HEK293 (cell line): Measurements from ENCODE around the gene ANKRD65.

Experiments
- CTCF ChIA-PET: fragments of 350-600 bp; formaldehyde crosslinking; extraction: SDS; loops from one replicate; lab custom pipeline; 2021; ENCODE audit warnings: antibody characterized with exemption; lab: Yijun Ruan, JAX
- POLR2A ChIA-PET: fragments of 300-600 bp; formaldehyde crosslinking; extraction: SDS; loops from one replicate; lab custom pipeline; 2020; ENCODE audit warnings: antibody characterized with exemption, inconsistent platforms; lab: Yijun Ruan, JAX
- H3K27ac ChIP-seq: fragments of 200-500 bp; sonication (Bioruptor generic); 2 replicates; pipeline ENCODE4 v1.5.1; 2014; ENCODE audit warnings: low read depth, low read length, control low read depth, inconsistent platforms; ENCODE audit errors: extremely low read depth
- H3K36me3 ChIP-seq, 2 experiments: fragments of 200-500 bp in 1 of 2; sonication (Bioruptor generic) in 1 of 2; 1 replicate in 1 of 2; 2 replicates in 1 of 2; pipeline ENCODE4 v1.5.1; 2014 to 2017; ENCODE audit warnings: inconsistent platforms in 2 of 2, low read length in 2 of 2; ENCODE audit not compliant: control insufficient read depth in 2 of 2, insufficient read depth in 1 of 2
- H3K4me1 ChIP-seq: fragments of 200-500 bp; sonication (Bioruptor generic); 2 replicates; pipeline ENCODE4 v1.5.1; 2014; ENCODE audit warnings: mild to moderate bottlenecking, low read length, inconsistent platforms; ENCODE audit not compliant: control insufficient read depth, insufficient read depth
- H3K4me3 ChIP-seq: 2 replicates; pipeline ENCODE4 v1.5.1; 2011; ENCODE audit warnings: low read depth, mild to moderate bottlenecking, control low read depth, low read length, moderate library complexity
- H3K9me3 ChIP-seq: fragments of 200-500 bp; sonication (Bioruptor generic); 2 replicates; pipeline ENCODE4 v1.5.1; 2014; ENCODE audit warnings: low read depth, low read length, inconsistent platforms; ENCODE audit not compliant: control insufficient read depth, insufficient read depth
- EGR2 ChIP-seq: fragments of 450-650 bp; formaldehyde crosslinking; IDR thresholded peaks from 2 replicates; pipeline ENCODE4 v1.5.1; 2016; ENCODE audit warnings: low read depth, missing biosample characterization, missing genetic modification characterization
- GLIS1 ChIP-seq: fragments of 450-650 bp; formaldehyde crosslinking; IDR thresholded peaks from 2 replicates; pipeline ENCODE4 v1.5.1; 2016; ENCODE audit warnings: missing biosample characterization, missing genetic modification characterization
- GLIS2 ChIP-seq: fragments of 450-650 bp; formaldehyde crosslinking; IDR thresholded peaks from 2 replicates; pipeline ENCODE4 v1.5.1; 2016; ENCODE audit warnings: missing biosample characterization, missing genetic modification characterization
- KLF1 ChIP-seq: fragments of 450-650 bp; formaldehyde crosslinking; IDR thresholded peaks from 2 replicates; pipeline ENCODE4 v1.5.1; 2016; ENCODE audit warnings: missing biosample characterization, missing genetic modification characterization
- KLF8 ChIP-seq: fragments of 450-650 bp; formaldehyde crosslinking; IDR thresholded peaks from 2 replicates; pipeline ENCODE4 v1.5.1; 2016; ENCODE audit warnings: missing biosample characterization, missing genetic modification characterization
- SP2 ChIP-seq: fragments of 450-650 bp; formaldehyde crosslinking; IDR thresholded peaks from 2 replicates; pipeline ENCODE4 v1.5.1; 2016; ENCODE audit warnings: missing biosample characterization, missing genetic modification characterization
- SP7 ChIP-seq: fragments of 450-650 bp; formaldehyde crosslinking; IDR thresholded peaks from 2 replicates; pipeline ENCODE4 v1.5.1; 2016; ENCODE audit warnings: missing biosample characterization, missing genetic modification characterization
- ZBTB20 ChIP-seq: fragments of 450-650 bp; formaldehyde crosslinking; IDR thresholded peaks from 2 replicates; pipeline ENCODE4 v1.5.1; 2016; ENCODE audit warnings: missing biosample characterization, missing genetic modification characterization
- ZFHX2 ChIP-seq: fragments of 450-650 bp; formaldehyde crosslinking; conservative IDR thresholded peaks from 2 replicates; pipeline ENCODE4 v1.5.1; 2016; ENCODE audit warnings: missing biosample characterization, missing genetic modification characterization
- ZIC2 ChIP-seq: fragments of 450-650 bp; formaldehyde crosslinking; IDR thresholded peaks from 2 replicates; pipeline ENCODE4 v1.5.1; 2016; ENCODE audit warnings: missing biosample characterization, missing genetic modification characterization
- ZNF214 ChIP-seq: fragments of 450-650 bp; formaldehyde crosslinking; IDR thresholded peaks from 2 replicates; pipeline ENCODE4 v1.5.1; 2017; ENCODE audit warnings: missing biosample characterization, mild to moderate bottlenecking, missing genetic modification characterization, borderline replicate concordance
- ZNF280D ChIP-seq: fragments of 450-650 bp; formaldehyde crosslinking; IDR thresholded peaks from 2 replicates; pipeline ENCODE4 v1.5.1; 2016; ENCODE audit warnings: missing biosample characterization, missing genetic modification characterization
- ZNF530 ChIP-seq: fragments of 450-650 bp; formaldehyde crosslinking; IDR thresholded peaks from 2 replicates; pipeline ENCODE4 v1.5.1; 2016; ENCODE audit warnings: low read depth, missing biosample characterization, missing genetic modification characterization
- ZNF600 ChIP-seq: fragments of 450-650 bp; formaldehyde crosslinking; IDR thresholded peaks from 2 replicates; pipeline ENCODE4 v1.5.1; 2016; ENCODE audit warnings: missing biosample characterization, missing genetic modification characterization
- TF ChIP-seq, protein P1 (sequence below): fragments of 450-650 bp; formaldehyde crosslinking; IDR thresholded peaks from 2 replicates; pipeline ENCODE4 v1.5.1; 2016; ENCODE audit warnings: missing biosample characterization, missing genetic modification characterization
- TF ChIP-seq, protein P2 (sequence below): fragments of 450-650 bp; formaldehyde crosslinking; conservative IDR thresholded peaks from 2 replicates; pipeline ENCODE4 v1.5.1; 2016; ENCODE audit warnings: low read depth, missing biosample characterization, missing genetic modification characterization

ANKRD65 gene

DNA sequence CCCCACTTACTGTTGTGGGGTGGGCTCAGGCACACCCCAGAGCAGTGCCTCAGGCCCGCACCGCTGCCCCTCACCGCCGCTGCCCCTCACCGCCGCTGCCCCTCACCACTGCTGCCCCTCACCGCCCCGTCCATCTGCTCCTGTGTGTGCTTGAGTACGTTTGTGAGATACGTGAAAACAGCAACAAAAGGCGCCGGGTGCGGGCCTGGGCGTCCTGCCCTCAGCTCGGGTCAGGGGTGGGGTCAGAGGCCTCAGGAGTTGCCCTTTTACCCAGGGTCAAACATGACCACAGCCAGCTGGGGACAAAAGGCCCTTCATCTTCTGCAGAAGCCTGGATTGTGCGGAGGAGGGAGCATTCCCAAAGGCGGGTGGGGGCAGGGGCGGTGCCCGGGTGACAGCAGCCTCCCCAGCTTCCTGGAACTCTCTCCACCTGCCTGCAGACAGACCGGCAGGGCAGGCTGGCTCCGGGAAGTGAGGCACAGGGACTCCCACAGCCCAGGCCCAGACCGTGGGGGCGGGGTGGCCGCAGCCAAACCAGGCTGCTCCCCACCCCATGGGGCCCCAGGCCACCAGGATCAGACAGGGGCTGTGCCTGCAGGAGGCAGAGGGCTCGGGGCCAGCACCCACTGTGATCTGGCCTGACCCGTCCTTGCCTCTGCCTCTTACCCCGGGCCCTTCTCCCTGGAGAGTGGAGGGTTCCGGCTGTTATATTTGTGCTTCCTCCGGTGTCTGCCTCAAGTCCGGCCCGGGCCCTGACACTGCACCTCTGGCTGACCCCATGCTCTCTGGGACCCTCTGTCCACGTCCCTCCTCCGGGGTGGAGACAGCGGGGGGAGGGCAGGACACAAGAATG is 12.1 kb upstream of the ANKRD65 start:
- Histone ChIP-seq H3K4me1 (no peaks in the 10 kb centered on the region), H3K36me3 (peaks cover 0 to 3% of the 10 kb centered on the region in 2 experiments; a peak in 1 of 3 replicates), H3K27ac (no peak overlapping the region), H3K4me3 (no peak overlapping the region), H3K9me3 (no peaks in the 10 kb centered on the region)
- TF ChIP-seq, protein P1, sequence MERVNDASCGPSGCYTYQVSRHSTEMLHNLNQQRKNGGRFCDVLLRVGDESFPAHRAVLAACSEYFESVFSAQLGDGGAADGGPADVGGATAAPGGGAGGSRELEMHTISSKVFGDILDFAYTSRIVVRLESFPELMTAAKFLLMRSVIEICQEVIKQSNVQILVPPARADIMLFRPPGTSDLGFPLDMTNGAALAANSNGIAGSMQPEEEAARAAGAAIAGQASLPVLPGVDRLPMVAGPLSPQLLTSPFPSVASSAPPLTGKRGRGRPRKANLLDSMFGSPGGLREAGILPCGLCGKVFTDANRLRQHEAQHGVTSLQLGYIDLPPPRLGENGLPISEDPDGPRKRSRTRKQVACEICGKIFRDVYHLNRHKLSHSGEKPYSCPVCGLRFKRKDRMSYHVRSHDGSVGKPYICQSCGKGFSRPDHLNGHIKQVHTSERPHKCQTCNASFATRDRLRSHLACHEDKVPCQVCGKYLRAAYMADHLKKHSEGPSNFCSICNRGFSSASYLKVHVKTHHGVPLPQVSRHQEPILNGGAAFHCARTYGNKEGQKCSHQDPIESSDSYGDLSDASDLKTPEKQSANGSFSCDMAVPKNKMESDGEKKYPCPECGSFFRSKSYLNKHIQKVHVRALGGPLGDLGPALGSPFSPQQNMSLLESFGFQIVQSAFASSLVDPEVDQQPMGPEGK (tag by site-specific recombination) = peak; percentile 44
- TF ChIP-seq KLF8 (tag by site-specific recombination) = 0 out of 2 replicates have a peak, but pooled peaks have one; percentile 14
- TF ChIP-seq ZIC2 (tag by site-specific recombination) = peak; percentile 89
- peak; percentile 70 for TF ChIP-seq EGR2
- peak; percentile 46; the same call in 1 of the 2 replicates for TF ChIP-seq GLIS2
- peak; percentile 15; the same call in 1 of the 2 replicates for TF ChIP-seq SP2 (tag by site-specific recombination)
- no peak for TF ChIP-seq ZNF214 (tag by site-specific recombination)
- TF ChIP-seq, protein P2, sequence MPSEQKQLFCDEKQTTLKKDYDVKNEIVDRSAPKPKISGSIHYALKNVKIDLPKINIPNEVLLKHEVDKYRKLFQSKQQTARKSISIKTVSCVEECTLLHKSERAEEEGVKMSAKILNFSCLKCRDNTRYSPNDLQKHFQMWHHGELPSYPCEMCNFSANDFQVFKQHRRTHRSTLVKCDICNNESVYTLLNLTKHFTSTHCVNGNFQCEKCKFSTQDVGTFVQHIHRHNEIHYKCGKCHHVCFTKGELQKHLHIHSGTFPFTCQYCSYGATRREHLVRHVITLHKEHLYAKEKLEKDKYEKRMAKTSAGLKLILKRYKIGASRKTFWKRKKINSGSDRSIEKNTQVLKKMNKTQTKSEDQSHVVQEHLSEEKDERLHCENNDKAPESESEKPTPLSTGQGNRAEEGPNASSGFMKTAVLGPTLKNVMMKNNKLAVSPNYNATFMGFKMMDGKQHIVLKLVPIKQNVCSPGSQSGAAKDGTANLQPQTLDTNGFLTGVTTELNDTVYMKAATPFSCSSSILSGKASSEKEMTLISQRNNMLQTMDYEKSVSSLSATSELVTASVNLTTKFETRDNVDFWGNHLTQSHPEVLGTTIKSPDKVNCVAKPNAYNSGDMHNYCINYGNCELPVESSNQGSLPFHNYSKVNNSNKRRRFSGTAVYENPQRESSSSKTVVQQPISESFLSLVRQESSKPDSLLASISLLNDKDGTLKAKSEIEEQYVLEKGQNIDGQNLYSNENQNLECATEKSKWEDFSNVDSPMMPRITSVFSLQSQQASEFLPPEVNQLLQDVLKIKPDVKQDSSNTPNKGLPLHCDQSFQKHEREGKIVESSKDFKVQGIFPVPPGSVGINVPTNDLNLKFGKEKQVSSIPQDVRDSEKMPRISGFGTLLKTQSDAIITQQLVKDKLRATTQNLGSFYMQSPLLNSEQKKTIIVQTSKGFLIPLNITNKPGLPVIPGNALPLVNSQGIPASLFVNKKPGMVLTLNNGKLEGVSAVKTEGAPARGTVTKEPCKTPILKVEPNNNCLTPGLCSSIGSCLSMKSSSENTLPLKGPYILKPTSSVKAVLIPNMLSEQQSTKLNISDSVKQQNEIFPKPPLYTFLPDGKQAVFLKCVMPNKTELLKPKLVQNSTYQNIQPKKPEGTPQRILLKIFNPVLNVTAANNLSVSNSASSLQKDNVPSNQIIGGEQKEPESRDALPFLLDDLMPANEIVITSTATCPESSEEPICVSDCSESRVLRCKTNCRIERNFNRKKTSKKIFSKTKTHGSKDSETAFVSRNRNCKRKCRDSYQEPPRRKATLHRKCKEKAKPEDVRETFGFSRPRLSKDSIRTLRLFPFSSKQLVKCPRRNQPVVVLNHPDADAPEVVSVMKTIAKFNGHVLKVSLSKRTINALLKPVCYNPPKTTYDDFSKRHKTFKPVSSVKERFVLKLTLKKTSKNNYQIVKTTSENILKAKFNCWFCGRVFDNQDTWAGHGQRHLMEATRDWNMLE (tag by site-specific recombination) = no peak
- peak; percentile 24; the same call in 1 of the 2 replicates for TF ChIP-seq SP7 (tag by site-specific recombination)
- TF ChIP-seq KLF1 = peak; percentile 90
- TF ChIP-seq ZFHX2 = peak; percentile 80
- TF ChIP-seq ZNF600 = peak; percentile 82
- TF ChIP-seq ZBTB20 (tag by site-specific recombination) = peak; percentile 47; the same call in 1 of the 2 replicates
- no peak for TF ChIP-seq ZNF530 (tag by site-specific recombination)
- peak; percentile 66 for TF ChIP-seq GLIS1
- ChIA-PET POLR2A (interaction anchor here (0.6 to 1.4 kb wide), 3 partner anchors 25 to 55 kb away, joined by 3 to 8 read pairs (median 4); no protein-coding TSS in a partner anchor), CTCF (no interaction called here)

- Histone ChIP-seq H3K36me3 (peaks cover 0 to 2% of the 10 kb centered on the region in 2 experiments; a peak in 1 of 3 replicates), H3K4me1 (no peaks in the 10 kb centered on the region), H3K9me3 (no peaks in the 10 kb centered on the region), H3K4me3 (no peak overlapping the region), H3K27ac (no peak overlapping the region)
- ChIA-PET CTCF (no interaction called here), POLR2A (interaction anchor here (0.6 to 1.4 kb wide), 2 partner anchors 25 to 54 kb away, joined by 4 to 8 read pairs; no protein-coding TSS in a partner anchor)
- no peak for TF ChIP-seq ZNF280D (tag by site-specific recombination)
Observed at GRCh38 chr1:1432274-1432950, 11.3 kb upstream of the ANKRD65 start.
